Gastroesophageal sphincter (tissue), 3 donors: ENCODE measurements around the gene MAP7.

Experiments
- POLR2A ChIP-seq, 2 donors: fragments of 450-650 bp; IDR thresholded peaks; one replicate each; pipeline ENCODE4 v1.6.1; 2017; ENCODE audit warnings: antibody characterized with exemption in 2 of 2, mild to moderate bottlenecking in 2 of 2, moderate library complexity in 1 of 2
- TF ChIP-seq, protein P1 (sequence below), 4 experiments: fragments of 200-600 bp in 2 of 4; fragments of 450-650 bp in 2 of 4; sonication (generic) in 1 of 4; IDR thresholded peaks; one replicate each; pipeline ENCODE4 v1.5.1; 2017 to 2019; ENCODE audit warnings: antibody characterized with exemption in 4 of 4, mild to moderate bottlenecking in 2 of 4, moderate library complexity in 2 of 4

DNA sequence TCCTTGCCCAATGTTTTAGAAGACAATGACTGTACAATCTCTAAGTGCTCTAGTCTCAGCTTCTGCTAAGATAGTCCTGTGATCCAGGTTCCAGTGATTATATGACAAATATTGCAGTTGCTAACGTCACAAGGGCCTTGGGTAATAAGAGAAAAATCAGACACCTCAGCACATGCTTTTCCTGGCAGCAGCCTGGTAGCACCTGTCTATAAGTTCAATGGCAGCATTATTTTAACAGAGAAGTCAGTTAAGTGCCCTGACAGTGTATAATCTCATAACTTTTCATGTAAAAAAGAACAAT is 139.2 kb downstream of the MAP7 start:
- TF ChIP-seq, protein P1, sequence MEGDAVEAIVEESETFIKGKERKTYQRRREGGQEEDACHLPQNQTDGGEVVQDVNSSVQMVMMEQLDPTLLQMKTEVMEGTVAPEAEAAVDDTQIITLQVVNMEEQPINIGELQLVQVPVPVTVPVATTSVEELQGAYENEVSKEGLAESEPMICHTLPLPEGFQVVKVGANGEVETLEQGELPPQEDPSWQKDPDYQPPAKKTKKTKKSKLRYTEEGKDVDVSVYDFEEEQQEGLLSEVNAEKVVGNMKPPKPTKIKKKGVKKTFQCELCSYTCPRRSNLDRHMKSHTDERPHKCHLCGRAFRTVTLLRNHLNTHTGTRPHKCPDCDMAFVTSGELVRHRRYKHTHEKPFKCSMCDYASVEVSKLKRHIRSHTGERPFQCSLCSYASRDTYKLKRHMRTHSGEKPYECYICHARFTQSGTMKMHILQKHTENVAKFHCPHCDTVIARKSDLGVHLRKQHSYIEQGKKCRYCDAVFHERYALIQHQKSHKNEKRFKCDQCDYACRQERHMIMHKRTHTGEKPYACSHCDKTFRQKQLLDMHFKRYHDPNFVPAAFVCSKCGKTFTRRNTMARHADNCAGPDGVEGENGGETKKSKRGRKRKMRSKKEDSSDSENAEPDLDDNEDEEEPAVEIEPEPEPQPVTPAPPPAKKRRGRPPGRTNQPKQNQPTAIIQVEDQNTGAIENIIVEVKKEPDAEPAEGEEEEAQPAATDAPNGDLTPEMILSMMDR (IDR thresholded peaks at IDR 0.05) = no peak
- no peak for TF ChIP-seq POLR2A (IDR thresholded peaks at IDR 0.05)
